HG03060 (cell line): ENCODE results near the gene NUP210L.

ENCODE experiments used
- ATAC-seq: cut with Tn5 transposase; IDR thresholded peaks from one replicate; pipeline ENCODE4 v1.9.1; 2021; ENCODE audit warnings: low read depth, moderate number of reproducible peaks; ENCODE audit not compliant: unreplicated experiment

Gene NUP210L

GRCh38 chr1:154154534-154155191, at the start of gene NUP210L:
TSS of gene NUP210L (minus strand) at chr1:154155073.
- ATAC-seq = no peak

GRCh38 chr1:154199563-154199879, 44.6 kb upstream of the NUP210L start:
- ATAC-seq = no peak

- no peak for ATAC-seq
These were observed 44.1 kb upstream of the NUP210L start for GRCh38 chr1:154198756-154199562.

- ATAC-seq = no peak
These were observed 38.9 kb upstream of the NUP210L start for GRCh38 chr1:154193821-154194220.

- no peak for ATAC-seq
These were observed 37.6 kb upstream of the NUP210L start for GRCh38 chr1:154192476-154192875.

GRCh38 chr1:154191990-154192461, 37.2 kb upstream of the NUP210L start, which contains the start of gene TPM3:
TSS of gene TPM3 (minus strand) at chr1:154192100. CDS start at chr1:154192018, 82 bp downstream.
- ATAC-seq = no peak

- no peak for ATAC-seq
These were observed 35.7 kb upstream of the NUP210L start for GRCh38 chr1:154190550-154190949.

GRCh38 chr1:154186852-154187501, 32.1 kb upstream of the NUP210L start:
- no peak for ATAC-seq

GRCh38 chr1:154186177-154186576, 31.3 kb upstream of the NUP210L start:
- no peak for ATAC-seq

GRCh38 chr1:154183046-154183915, 28.4 kb upstream of the NUP210L start:
- peak; percentile 56 for ATAC-seq

- ATAC-seq = no peak
These were observed 27.6 kb upstream of the NUP210L start for GRCh38 chr1:154182344-154183045.

- ATAC-seq = no peak
These were observed 27.1 kb upstream of the NUP210L start for GRCh38 chr1:154181944-154182343.

- no peak for ATAC-seq
These were observed 25.2 kb upstream of the NUP210L start for GRCh38 chr1:154179946-154180687.

GRCh38 chr1:154178911-154179811, 24.3 kb upstream of the NUP210L start:
- ATAC-seq = no peak

- no peak for ATAC-seq
These were observed 23.1 kb upstream of the NUP210L start for GRCh38 chr1:154178013-154178412.

GRCh38 chr1:154176337-154176736, 21.5 kb upstream of the NUP210L start:
- ATAC-seq = no peak

GRCh38 chr1:154174654-154175053, 19.8 kb upstream of the NUP210L start:
- no peak for ATAC-seq

GRCh38 chr1:154171880-154172279, 17.0 kb upstream of the NUP210L start:
- no peak for ATAC-seq
